Smooth muscle cell (in vitro differentiated cells): ENCODE measurements around the gene COX7A2. TPM values are rescaled to one million over a fixed set of nuclear protein-coding genes. Genes with fewer than 3 reads are reported as not detected.

ENCODE experiments used
- DNase-seq: peaks from one replicate; lab custom pipeline; 2025; ENCODE audit not compliant: unreplicated experiment; lab: John Stamatoyannopoulos, UW
- H2AFZ ChIP-seq: fragments of 200-600 bp; sonication (generic); 2 replicates; pipeline ENCODE4 v1.6.0; 2016; ENCODE audit warnings: antibody characterized with exemption, low read depth, mild to moderate bottlenecking
- H3F3A ChIP-seq: fragments of 200-600 bp; sonication (generic); 2 replicates; pipeline ENCODE4 v1.6.0; 2017; ENCODE audit warnings: antibody characterized with exemption, low read depth
- H3K27ac ChIP-seq: fragments of 200-600 bp; sonication (generic); 2 replicates; pipeline ENCODE4 v1.5.1; 2016; ENCODE audit warnings: low read depth, mild to moderate bottlenecking
- H3K27me3 ChIP-seq: fragments of 200-600 bp; sonication (generic); 2 replicates; pipeline ENCODE4 v1.6.1; 2016; ENCODE audit warnings: low read depth, mild to moderate bottlenecking
- H3K36me3 ChIP-seq: fragments of 200-600 bp; sonication (generic); 2 replicates; pipeline ENCODE4 v1.5.1; 2016; ENCODE audit warnings: low read depth
- H3K4me1 ChIP-seq: fragments of 200-600 bp; sonication (generic); 2 replicates; pipeline ENCODE4 v1.5.1; 2016; ENCODE audit warnings: low read depth
- H3K4me2 ChIP-seq: fragments of 200-600 bp; sonication (generic); 2 replicates; pipeline ENCODE4 v1.6.0; 2016; ENCODE audit warnings: mild to moderate bottlenecking
- H3K4me3 ChIP-seq: fragments of 200-600 bp; sonication (generic); 2 replicates; pipeline ENCODE4 v1.5.1; 2016; ENCODE audit warnings: mild to moderate bottlenecking
- H3K79me2 ChIP-seq: fragments of 200-600 bp; sonication (generic); 2 replicates; pipeline ENCODE4 v1.6.0; 2016; ENCODE audit warnings: low read depth, mild to moderate bottlenecking
- H3K9ac ChIP-seq: fragments of 200-600 bp; sonication (generic); 2 replicates; pipeline ENCODE4 v1.6.0; 2016; ENCODE audit warnings: low read depth
- H3K9me3 ChIP-seq: fragments of 200-600 bp; sonication (generic); replicated peaks from 2 replicates; pipeline ENCODE4 v1.5.1; 2016; ENCODE audit warnings: low read depth
- H4K20me1 ChIP-seq: fragments of 200-600 bp; sonication (generic); 2 replicates; pipeline ENCODE4 v1.6.0; 2016; ENCODE audit warnings: low read depth
- WGBS: methylation state at CpG from one replicate; pipeline ENCODE4 v1.1.7; 2016; ENCODE audit warnings: low lambda C conversion rate; 5-methylcytosine and 5-hydroxymethylcytosine counted together
- polyA plus RNA-seq: library from polyadenylated mRNA; unstranded; fragments of >200 nt; fragmentation: Nextera tagmentation; extraction: Ambion mirVana; gene quantifications from 2 replicates; pipeline ENCODE4 v1.2.1, GENCODE V29; 2016
- total RNA-seq: library from RNA; depleted of rRNA; stranded (reverse); fragments of >200 nt; gene quantifications from 2 replicates; pipeline ENCODE4 v1.2.3, GENCODE V29; 2014
- TF ChIP-seq, protein P1 (sequence below): fragments of 200-600 bp; sonication (generic); IDR thresholded peaks from 2 replicates; pipeline ENCODE4 v1.5.1; 2017; ENCODE audit warnings: borderline replicate concordance, mild to moderate bottlenecking, antibody characterized with exemption; ENCODE audit not compliant: insufficient read depth, poor library complexity, severe bottlenecking

COX7A2 gene
- total and polyA plus RNA-seq, 2 experiments from 2014 or later = 802 to 1,287 TPM

DNA sequence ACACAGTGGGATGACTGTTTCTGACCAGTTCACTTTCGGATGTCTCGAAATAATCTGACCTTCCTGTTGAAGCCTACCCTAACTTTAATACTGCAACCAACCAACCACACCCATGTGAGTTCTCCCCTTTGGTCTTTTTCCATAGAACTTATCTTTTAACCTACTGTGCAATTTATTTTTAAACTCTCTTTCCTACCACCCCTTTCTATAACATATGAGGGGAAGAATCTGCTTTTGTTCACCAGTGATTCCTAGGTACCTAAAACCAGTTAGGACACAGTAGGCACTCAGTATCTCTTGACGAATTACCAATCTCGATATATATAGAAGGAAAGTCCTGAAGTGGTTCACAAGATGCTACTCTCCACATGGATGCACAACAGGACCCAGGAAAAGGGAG, 7.0 kb downstream of the COX7A2 start:
- TF ChIP-seq, protein P1, sequence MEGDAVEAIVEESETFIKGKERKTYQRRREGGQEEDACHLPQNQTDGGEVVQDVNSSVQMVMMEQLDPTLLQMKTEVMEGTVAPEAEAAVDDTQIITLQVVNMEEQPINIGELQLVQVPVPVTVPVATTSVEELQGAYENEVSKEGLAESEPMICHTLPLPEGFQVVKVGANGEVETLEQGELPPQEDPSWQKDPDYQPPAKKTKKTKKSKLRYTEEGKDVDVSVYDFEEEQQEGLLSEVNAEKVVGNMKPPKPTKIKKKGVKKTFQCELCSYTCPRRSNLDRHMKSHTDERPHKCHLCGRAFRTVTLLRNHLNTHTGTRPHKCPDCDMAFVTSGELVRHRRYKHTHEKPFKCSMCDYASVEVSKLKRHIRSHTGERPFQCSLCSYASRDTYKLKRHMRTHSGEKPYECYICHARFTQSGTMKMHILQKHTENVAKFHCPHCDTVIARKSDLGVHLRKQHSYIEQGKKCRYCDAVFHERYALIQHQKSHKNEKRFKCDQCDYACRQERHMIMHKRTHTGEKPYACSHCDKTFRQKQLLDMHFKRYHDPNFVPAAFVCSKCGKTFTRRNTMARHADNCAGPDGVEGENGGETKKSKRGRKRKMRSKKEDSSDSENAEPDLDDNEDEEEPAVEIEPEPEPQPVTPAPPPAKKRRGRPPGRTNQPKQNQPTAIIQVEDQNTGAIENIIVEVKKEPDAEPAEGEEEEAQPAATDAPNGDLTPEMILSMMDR = no peak
- Histone ChIP-seq H3K36me3 (peaks cover 13% of the 10 kb centered on the region), H3K9ac (no peak overlapping the region), H3K9me3 (no peaks in the 10 kb centered on the region), H3K79me2 (peaks cover 23% of the 10 kb centered on the region), H3K4me2 (no peak overlapping the region), H4K20me1 (peaks cover 29% of the 10 kb centered on the region), H2AFZ (no peak overlapping the region), H3F3A (peaks cover 5% of the 10 kb centered on the region), H3K27me3 (no peaks in the 10 kb centered on the region), H3K27ac (no peak overlapping the region), H3K4me1 (peaks cover 8% of the 10 kb centered on the region), H3K4me3 (no peak overlapping the region)
- no peak for DNase-seq
- 97% methylated on average over 4 of the region's 4 CpGs for WGBS

DNA sequence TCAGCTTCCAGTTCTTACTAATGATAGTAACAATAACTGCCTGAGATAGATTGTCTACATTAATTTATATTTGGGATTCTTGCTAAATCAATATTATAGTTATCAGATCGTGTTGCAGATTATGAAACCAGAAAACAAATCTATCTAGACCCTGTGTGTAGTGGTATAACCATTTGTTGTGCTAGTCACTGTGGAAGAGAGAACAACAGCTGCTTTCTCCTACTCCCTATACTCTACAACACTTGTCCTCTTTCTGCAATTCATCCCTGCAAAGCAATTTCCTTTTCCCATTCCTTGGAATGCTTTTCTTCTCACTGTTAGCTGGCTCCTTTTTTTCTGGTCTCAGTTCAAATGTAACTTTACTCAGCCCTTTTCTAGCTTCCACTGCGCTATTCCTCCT, 8.3 kb downstream of the COX7A2 start:
- Histone ChIP-seq H3K79me2 (peaks cover 9% of the 10 kb centered on the region), H3K4me2 (no peak overlapping the region), H3K9ac (no peak overlapping the region), H3K4me1 (no peaks in the 10 kb centered on the region), H3K4me3 (no peak overlapping the region), H3K36me3 (peaks cover 13% of the 10 kb centered on the region), H2AFZ (no peak overlapping the region), H3K27ac (no peak overlapping the region), H3F3A (peaks cover 5% of the 10 kb centered on the region), H4K20me1 (peaks cover 15% of the 10 kb centered on the region), H3K9me3 (no peaks in the 10 kb centered on the region), H3K27me3 (no peaks in the 10 kb centered on the region)
- 89% methylated on average over 2 of the region's 2 CpGs for WGBS
- TF ChIP-seq, protein P1 = no peak
- DNase-seq = no peak

DNA sequence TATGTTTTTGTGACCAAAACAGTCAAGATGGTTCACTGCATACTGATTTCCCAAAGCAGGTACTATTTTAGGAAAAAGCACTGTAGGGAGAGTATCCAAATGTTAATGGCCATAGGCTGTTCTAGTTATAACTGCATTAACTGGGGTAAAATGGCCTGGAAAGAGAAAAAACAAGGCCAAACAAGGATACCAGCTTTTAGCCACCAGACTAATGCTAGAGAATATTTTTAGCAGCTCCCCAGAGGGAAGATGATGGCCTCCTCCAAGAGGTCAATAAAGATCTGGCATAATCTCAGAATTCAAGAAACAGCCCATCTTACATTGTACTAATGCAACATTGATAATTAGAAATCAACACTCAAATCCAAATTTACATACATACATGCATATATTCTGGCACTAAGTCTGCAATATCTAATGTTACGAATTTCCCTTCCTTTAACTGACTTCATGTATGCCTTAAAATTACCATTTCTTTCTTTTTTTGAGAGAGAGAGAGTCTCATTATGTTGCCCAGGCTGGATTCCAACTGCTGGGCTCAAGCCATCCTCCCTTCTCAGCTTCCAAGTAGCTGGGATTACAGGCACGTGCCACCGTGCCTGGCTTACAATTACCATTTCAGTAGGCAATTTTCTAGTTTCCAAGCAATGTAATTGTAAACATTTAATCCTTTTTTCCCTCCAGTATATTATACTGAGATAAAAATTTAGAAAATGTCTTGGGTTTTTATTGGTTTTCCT, 9.3 kb downstream of the COX7A2 start:
- no peak overlapping the region for H3K9ac ChIP-seq
- H3F3A ChIP-seq = peaks cover 5% of the 10 kb centered on the region
- TF ChIP-seq, protein P1 = no peak
- H4K20me1 ChIP-seq = peaks cover 6% of the 10 kb centered on the region
- H3K4me2 ChIP-seq = no peak overlapping the region
- no peak overlapping the region for H2AFZ ChIP-seq
- H3K4me1 ChIP-seq = no peaks in the 10 kb centered on the region
- H3K79me2 ChIP-seq = peaks cover 4% of the 10 kb centered on the region
- peaks cover 10% of the 10 kb centered on the region for H3K36me3 ChIP-seq
- H3K9me3 ChIP-seq = no peaks in the 10 kb centered on the region
- H3K4me3 ChIP-seq = no peak overlapping the region
- H3K27ac ChIP-seq = no peak overlapping the region
- 87% methylated on average over 3 of the region's 3 CpGs for WGBS
- no peaks in the 10 kb centered on the region for H3K27me3 ChIP-seq
- DNase-seq = no peak
